GM19025 (cell line): ENCODE data around the gene GRAMD2B.
"Not testable (repeated sequence)": the region's sequence is repeated elsewhere in the genome, so short reads cannot be mapped to it uniquely, and the experiment has no call there.

Source experiments
- ATAC-seq: cut with Tn5 transposase; IDR thresholded peaks from one replicate; pipeline ENCODE4 v1.9.1; 2021; ENCODE audit warnings: mild to moderate bottlenecking, low read depth, moderate library complexity; ENCODE audit not compliant: unreplicated experiment

The GRAMD2B gene

DNA sequence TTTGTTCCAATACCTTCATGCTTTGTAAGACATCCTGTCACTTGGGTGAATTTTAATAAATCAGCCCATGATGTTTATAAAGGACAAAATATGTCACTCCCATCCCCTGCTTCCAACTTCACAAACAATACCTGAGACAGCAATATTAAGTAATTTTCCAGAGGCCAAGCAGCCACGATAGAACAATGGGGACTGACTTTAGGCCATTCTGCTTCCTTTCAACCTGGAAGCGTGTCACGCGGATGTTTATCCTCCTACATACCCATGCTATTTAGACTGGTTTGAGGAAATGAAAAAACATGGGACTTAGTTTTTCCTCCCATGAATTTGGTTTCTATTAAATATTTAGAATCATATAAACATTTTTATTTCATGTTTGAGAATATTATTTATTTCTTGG lies 82.9 kb downstream of the GRAMD2B start:
- ATAC-seq, result no peak

DNA sequence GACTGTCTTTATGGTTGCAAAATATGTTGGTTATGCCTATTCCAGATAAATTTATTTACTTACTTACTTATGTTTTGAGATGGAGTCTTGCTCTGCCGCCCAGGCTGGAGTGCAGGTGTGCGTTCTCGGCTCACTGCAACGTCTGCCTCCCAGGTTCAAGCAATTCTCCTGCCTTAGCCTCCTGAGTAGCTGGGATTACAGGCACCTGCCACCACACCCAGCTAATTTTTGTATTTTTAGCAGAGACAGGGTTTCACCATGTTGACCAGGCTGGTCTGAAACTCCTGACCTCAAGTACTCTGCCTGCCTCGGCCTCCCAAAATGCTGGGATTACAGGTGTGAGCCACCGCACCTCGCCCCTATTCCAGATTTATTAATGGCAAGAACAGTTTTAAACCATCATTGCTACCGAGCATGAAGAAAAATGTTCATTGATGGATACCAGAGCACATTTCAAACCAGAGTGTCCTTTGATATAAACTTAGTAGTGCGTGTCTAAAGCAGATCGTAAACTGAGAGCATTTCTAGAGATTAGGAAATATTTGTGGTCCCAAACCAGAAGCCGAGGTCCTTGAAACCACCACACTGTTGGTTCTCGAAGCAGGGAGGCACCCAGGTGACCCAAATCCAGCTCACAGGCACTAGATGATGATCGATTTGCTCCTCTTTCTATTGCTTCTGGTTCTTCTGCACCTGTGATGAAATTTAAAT lies 85.2 kb downstream of the GRAMD2B start:
- no peak for ATAC-seq

DNA sequence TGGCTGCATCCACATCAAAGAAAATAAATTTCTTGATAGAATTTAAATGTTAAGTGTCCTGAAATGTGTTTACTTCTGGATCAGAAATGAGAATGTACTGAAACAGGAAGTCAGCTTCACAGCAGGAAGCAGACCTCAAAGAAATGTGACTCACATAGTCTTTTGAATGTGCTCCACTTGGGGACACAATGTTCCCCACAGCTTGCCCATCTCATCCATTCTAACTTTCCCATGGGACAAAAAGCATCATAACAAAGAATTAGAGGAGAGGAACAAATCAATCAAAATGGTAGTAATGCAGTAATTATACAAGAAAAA lies 85.7 kb downstream of the GRAMD2B start:
- ATAC-seq, result no peak

DNA sequence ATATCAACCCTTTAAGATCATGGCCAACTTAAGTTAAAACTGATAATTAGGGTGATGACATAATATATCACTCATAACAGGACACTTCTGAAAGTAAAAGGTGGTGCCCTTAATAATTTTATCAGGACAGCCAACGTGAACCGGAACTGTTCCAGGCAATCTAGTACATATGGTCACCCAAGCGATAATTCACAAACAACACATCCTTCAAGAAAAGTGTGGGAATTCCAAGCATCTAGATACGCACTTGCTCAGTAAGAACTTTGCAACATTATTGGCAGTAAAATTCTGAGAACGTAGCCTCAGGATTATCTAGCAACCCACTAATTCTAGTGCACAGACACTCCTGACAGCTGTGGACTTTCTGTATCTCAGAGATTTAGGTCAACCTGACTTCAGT lies 86.1 kb downstream of the GRAMD2B start:
- no peak for ATAC-seq

DNA sequence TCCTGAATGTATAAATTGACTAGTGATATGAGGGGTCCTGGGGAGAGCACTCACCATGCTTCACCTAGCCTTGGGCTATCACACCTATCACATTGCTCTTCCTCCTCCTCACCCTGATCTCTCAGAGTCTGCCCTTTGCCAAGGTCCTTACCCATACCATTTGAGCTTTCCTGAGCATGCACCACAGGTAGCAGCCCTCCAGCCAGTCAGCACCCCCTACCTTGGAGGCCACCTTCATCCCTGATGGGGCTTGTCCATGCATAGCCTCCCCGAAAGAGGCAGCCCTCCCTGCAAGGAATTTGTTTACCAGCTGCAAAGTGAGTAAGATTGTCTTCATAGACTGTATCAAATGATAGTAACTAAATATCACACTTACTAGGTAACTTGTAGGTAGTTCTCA lies 88.8 kb downstream of the GRAMD2B start:
- no peak for ATAC-seq

DNA sequence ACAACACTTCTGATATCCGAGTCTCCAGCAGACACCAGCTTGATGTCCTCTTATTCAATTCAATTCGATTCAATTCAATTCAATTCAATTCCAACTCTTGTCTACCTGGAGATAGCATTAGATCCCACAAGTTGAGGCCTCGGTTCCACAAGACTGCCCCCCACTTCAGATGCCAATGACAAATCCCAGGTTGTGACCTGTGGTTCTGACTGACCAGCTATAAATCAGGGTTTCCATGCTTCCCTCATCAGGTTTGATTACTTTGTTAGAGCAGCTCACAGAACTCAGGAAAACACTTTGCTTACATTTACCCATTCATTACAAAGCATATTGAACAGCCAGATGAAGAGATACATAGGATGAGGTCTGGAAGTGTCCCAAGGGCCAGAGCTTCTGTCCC lies 89.2 kb downstream of the GRAMD2B start:
- ATAC-seq, result no peak

DNA sequence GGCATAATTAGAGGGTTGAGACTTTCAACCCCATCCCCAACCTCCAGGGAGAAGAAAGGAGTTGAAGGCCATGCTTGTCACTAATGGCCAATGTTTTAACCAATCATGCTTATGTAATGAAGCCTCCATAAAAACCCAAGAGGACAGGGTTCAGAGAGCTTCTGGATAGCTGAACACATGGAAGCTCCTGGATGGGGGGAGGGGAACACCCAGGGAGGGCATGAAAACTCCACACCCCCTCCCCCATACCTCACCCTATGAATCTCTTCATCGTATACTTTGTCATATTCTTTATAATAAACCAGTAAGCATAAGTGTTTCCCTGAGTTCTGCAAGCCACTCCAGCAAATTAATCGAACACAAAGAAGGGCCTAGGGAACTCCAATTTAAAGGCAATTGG lies 90.1 kb downstream of the GRAMD2B start:
- no peak for ATAC-seq

DNA sequence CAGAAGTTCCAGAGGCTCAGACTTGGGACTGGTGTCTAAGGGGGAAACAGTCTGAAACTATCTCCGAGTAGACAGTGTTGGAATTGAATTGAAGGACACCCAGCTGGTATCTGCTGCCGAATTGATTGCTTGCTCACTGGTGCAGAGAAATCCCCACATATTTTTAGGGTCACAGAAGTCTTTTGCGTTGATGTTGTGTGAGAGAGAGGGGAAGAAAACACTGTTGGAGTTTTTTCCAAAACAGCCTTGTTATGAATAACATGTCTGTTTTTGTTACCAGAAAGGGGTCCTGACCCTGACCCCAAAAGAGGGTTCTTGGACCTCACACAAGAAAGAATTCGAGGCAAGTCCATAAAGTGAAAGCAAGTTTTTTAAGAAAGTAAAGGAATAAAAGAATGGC lies 90.5 kb downstream of the GRAMD2B start:
- no peak for ATAC-seq

DNA sequence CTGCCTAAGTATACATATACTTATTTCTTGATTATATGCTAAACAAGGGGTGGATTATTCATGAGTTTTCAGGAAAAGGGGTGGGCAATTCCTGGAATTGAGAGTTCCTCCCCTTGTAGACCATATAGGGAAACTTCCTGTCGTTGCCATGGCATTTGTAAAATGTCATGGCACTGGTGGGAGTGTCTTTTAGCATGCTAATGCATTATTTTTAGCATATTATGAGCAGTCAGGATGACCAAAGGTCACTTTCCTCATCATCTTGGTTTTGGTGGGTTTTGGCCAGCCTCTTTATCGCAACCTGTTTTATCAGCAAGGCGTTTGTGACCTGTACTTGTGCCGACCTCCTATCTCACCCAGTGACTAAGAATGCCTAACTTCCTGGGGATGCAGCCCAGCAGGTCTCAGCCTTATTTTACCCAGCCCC lies 90.9 kb downstream of the GRAMD2B start:
- no peak for ATAC-seq

DNA sequence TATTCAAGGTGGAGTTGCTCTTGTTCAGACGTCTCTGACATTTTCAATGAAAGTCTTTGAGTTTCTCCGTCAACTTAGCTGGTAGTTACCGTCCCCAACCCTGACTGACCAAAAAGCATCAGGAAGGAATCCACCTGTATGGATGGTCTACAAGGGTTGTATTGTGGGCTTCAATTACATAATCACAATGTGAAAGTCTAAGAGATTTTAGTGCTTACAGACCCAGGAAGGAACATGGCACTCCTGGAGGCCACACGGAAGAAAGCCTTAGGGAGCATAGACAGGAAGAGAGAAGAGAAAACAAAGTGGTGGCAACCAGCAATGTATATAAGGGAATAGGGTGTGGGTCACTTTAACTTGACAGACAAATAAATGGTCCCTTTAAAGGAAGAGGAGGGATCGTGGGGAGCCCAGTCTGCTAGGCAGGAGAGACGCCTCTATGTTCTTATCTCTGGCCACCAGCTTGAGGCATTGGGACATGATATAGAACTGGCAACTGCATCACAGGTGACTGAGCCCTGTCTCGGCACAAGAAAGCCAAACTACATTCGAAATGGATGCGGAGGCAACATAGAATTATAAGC lies 91.4 kb downstream of the GRAMD2B start:
- ATAC-seq, result no peak

DNA sequence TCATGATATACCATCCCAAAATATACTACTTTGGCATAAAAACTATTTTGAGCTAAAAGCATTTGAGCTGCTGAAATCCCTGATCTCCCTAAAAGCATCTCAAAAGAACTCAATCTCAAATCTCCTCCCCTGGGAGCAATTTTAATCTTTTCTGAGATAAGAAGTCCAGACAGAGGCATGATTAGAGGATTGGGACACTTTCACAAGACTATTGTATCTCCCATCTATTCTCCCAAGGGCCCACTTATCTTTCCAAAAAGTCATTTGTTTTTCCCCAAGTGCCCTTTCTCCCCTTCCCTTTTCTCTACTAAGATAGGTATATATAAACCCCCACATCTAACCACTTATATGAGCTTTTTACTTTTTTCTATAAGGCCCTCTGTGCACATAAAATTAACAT lies 92.1 kb downstream of the GRAMD2B start:
- ATAC-seq, result no peak

DNA sequence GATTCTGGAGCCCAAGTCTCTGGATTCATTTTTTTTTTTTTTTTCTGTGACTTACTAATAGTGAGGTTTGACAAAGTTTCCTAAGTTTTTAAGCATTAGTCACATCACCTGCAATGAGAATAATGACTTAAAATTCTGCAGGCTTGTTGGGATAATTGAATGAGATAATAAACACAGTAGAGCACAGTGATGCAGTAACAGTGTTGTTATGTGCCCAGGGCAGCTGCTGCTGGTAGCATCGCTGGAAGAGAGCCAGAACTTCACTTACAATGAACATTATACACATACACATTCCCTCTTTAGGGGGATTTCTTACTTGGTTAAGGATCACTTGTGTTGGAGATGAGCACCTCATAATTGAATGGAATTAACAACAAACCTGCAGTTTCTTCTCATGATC lies 92.9 kb downstream of the GRAMD2B start:
- ATAC-seq, result no peak

DNA sequence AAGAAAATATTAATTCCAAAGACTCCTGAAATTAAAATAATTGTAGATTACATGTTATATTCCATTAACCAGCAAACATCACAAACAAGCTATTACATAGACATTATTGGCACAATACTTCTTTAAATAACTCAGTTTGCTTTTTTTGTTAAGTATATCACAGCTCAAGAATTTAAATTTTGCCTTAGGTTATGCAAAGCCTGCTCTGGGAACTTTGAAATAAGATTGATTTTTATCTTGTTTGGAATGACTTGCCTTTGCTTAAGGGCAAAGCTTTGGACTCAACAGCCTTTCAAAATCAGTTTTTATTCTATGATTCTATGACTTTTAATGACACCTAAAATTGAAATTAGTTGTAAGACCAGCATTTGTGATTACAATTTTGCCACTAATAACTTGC lies 93.6 kb downstream of the GRAMD2B start:
- ATAC-seq, result no peak

DNA sequence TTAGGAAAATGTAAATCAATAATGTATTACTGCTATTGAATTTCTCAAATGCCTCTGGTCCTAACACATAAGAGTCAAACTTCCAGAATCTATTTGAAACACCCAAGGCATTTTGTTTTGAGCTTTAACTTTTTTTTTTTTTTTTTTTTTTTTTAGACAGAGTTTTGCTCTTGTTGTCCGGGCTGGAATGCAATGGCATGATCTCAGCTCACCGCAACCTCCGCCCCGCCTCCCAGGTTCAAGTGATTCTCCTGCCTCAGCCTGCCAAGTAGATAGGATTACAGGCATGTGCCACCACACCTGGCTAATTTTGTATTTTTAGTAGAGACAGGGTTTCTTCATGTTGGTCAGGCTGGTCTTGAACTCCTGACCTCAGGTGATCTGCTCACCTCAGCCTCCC lies 96.0 kb downstream of the GRAMD2B start:
- not testable (repeated sequence) for ATAC-seq

DNA sequence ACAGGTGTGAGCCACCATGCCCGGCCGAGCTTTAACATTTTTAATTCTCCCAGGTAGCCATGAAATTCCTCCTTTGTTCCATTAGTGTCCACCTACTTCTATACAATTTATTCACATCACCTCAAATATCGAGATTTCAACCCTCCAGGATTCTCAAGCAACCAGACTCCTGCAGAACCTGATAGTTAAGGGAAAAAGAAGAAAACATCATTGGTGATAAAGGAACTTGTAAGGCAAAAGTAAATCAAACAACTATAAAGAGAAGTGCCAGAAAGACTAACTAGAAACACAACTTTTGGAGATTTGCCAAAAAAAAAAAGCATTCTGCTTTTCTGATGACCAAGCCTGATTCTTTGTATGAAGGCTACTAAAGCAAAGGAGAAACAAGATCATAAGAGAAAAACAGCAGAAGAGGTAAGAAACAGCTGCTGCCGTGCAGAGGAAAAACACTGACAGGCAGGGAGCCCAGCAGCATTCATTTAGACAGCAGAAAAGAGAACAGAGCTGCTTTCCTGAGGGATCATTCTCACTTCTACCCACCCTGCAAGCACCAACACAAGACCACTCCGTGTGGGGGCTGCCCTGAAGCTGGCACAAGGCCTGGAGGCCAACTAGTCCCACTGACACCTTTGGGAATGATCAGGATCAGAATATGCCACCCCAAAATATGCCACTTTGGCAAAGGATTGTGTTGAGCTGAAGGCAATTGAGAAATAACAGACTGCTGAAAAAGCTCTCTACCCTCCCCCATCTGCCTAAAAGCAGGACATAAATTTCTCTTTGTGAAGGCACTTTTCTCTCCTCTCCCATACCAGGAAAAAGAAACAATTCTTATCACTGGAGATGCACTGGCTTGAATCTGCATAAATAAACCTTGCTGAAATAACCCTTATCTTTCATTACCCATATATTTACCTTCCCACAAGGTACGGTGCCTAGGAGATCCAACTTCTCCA lies 96.7 kb downstream of the GRAMD2B start:
- ATAC-seq, result no peak

DNA sequence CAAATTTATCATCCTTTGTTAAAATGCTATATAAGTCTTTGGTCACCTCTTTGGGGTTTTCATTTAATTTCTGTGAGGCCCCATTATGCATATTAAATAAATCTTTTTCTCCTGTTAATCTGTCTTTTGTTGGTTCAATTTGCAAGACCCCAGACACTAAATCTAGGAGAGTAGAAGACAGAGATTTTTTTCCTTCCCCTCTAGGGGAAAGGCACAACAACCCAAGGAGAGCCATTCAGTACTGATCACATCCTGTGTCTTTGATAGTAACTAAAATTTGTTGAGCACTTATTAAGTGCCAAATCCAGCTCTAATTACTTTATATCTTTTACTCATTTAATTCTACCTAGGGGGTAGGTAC lies 97.4 kb downstream of the GRAMD2B start:
- no peak for ATAC-seq

DNA sequence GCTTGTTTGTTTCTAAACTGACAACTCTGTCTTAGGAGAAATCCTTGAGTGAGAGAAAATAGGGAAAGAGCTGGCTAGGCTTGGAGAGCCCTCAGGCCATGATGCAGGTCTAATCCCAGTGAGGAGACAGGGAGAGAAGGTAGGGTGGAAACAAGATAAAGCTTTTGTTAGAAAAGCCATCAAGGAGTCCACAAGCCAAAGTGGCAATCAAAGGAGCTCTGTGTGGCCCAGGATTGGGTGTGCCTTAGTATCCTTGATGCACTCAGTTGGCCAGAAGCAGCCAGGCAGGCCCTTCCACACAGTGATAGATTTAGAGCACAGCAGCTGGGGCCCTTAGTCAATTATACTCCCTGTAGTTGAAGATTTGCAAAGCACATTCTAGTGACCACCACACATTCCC lies 97.9 kb downstream of the GRAMD2B start:
- no peak for ATAC-seq

DNA sequence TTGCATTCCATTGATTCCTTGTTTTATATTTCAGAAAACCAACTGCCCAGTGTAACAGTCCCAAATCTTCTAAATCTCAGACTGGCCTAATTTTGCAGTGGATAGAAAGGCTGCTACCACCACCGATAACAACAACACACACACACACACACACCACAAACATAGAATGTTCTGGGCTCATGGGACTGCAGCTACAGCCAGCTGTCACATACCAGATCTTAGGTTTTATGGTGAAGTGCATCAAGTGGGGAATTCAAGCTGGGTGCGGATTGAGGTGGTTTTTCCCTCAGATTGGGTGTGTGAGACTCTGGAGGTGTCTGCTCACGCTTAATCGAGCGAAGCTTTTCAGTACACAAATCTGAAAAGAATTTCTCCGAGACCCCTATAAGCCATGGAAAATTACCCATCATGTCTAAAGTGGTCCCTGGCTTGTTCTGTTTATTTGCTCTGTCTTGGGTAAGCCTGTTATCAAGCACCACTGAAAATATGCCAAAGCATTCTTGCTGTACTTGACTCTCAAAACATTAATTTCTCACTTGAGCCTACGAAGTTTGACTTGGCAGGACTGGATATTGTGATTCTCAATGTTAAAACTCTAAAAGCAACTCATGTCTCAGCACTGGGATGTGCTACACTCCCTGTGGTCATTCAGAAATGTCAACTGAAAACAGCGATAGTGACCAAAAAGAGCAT lies 100.8 kb downstream of the GRAMD2B start:
- ATAC-seq, result no peak

DNA sequence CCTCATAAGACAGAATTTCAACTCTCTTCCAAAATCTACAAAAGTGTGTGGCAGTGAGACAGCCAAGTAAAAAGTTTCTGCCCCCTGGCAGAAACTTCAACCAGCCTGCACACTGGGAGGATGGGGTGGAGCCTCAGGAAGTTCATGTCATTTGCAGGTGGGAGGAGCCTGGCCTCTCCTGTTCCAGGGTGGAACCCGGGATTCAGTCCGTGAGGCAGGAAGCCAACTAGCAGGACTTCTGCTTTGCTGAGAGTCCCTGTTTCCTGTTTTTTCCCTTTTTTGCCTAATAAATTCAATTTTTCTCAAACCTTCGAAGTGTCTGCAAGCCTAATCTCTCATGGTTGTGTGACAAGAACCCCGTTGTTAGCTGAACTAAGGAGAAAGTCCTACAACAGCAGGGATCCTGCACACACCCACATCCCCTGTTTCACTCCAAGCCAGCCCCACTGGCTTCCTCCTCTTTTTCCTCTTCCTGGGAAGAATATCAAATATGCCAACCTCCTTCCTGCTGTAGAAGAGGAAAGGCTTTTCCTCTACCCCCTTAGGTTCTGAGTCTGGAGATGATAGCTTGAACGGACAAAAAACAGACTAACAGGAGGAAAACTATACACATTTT lies 102.5 kb downstream of the GRAMD2B start:
- no peak for ATAC-seq

DNA sequence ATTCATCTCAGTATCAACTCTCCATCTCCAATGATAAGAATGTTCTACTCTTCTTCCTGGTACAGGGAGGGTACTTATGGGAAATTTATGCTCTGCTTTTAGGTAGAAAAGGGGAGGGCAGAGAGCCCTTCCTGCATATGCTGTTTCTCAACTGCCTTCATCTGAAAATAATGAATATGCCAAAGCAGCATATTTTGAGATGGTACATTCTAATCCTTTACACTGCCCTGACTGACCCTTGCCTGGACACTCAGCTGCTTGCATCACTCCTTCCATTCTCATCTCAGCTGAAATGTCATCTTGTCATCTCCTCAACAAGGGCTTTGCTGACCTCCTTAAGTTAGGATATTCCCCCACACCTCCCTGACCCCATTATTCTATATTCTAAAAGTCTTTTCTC lies 103.3 kb downstream of the GRAMD2B start:
- ATAC-seq, result no peak

DNA sequence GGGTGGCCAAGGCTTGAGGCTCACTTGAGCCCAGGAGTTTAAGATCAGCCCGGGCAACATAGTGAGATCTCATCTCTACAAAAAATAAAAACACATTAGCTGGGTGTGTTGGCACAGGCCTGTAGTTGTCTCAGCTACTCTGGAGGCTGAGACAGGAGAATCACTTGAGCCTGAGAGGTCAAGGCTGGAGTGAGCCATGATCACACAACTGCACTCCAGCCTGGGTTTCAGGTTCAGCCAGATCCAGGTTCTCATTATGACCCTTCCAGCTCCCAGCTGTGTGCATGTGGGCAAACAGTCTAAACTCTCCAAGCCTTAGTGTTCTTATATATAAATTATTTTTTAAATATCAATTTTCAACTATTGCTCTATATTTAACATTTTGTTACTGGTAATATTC lies 103.9 kb downstream of the GRAMD2B start:
- ATAC-seq, result no peak
